IMR-90 (cell line): ENCODE results near the gene PPP1R13B.

ENCODE experiments used
- BHLHE40 ChIP-seq: fragments of 150-350 bp; IDR thresholded peaks from 2 replicates; pipeline ENCODE4 v1.6.1; 2016; ENCODE audit warnings: mild to moderate bottlenecking, low read depth, low read length
- CTCF ChIP-seq: conservative IDR thresholded peaks from 2 replicates; pipeline ENCODE4 v1.5.1; 2012; ENCODE audit warnings: mild to moderate bottlenecking, low read depth, low read length, improper control_type of control experiment
- MAZ ChIP-seq: IDR thresholded peaks from 2 replicates; pipeline ENCODE4 v1.6.1; 2012; ENCODE audit warnings: low read depth, mild to moderate bottlenecking, low read length, improper control_type of control experiment, moderate library complexity, borderline replicate concordance
- MXI1 ChIP-seq: IDR thresholded peaks from 2 replicates; pipeline ENCODE4 v1.6.1; 2012; ENCODE audit warnings: low read depth, mild to moderate bottlenecking, low read length, moderate library complexity, borderline replicate concordance
- RAD21 ChIP-seq: IDR thresholded peaks from 2 replicates; pipeline ENCODE4 v1.6.1; 2012; ENCODE audit warnings: low read length, improper control_type of control experiment
- SMC3 ChIP-seq: fragments of 150-350 bp; IDR thresholded peaks from 2 replicates; pipeline ENCODE4 v1.6.1; 2016; ENCODE audit warnings: low read depth, mild to moderate bottlenecking, antibody characterized with exemption, low read length, moderate library complexity
- USF2 ChIP-seq: fragments of 150-350 bp; IDR thresholded peaks from 2 replicates; pipeline ENCODE4 v1.6.1; 2017; ENCODE audit warnings: mild to moderate bottlenecking, antibody characterized with exemption, low read length, low read depth

GRCh38 chr14:103808403-103809001 is 38.9 kb downstream of the PPP1R13B start:
- TF ChIP-seq MAZ (no peak), CTCF (peak; percentile 80), USF2 (no peak), BHLHE40 (no peak), RAD21 (peak; percentile 86), SMC3 (peak; percentile 70), MXI1 (no peak)
